ENCODE data around the gene GJA3. TPM values are rescaled to one million over a fixed set of nuclear protein-coding genes. Genes with fewer than 3 reads are reported as not detected.
A peak's percentile ranks its signal among the peaks of the same experiment; 100 is the strongest.

GJA3 gene
- polyA plus RNA-seq, 6 donors from 2014 or later = 0.13 to 0.25 (median 0.14) TPM; not detected in 3

DNA sequence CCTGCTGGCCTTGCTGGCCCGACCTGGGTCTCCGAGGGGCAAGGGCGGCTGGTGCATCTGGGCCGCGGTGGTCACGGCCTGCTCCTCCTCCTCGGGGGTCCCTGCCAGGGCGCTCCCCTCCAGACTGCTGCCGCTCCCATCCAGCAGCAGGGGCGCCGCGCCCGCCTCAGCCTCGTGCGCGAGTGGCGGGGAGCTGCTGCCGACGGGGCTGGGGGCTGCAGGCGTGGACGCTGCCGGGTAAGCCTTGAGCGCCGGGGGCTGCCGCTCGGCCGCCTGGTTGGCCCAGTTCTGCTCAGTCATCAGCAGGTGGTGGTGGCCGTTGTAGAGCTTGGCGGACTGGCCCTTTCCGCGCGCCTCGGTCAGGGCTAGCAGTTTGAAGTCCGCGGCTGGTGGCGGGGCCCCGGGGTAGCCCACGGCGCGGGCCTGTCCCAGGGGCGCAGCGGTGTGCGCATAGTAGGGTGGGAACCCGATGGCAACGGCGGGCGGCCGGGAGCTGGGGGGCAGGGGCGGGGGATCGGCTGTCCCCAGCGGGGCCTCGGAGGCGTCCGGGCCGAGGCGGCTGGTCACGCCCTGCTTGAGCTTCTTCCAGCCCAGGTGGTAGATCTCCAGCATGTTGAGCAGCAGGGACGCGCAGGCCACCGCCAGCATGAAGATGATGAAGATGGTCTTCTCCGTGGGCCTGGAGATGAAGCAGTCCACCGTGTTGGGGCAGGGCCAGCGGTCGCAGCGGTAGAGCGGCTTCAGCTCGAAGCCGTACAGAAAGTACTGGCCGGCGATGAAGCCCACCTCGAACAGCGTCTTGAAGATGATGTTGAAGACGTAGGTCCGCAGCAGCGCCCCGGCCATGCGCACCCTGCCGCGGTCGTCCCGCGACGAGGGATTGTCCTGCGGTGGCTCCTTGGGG, 18.6 kb downstream of the GJA3 start:
- H3K27me3 Mint-ChIP-seq = peaks cover 44 to 70% (median 56%) of the 10 kb centered on the region in 3 donors
- peaks cover 0 to 1% (median 0%) of the 10 kb centered on the region in 7 donors for H3K9me3 Mint-ChIP-seq

GRCh38 chr13:20141238-20142022, 19.4 kb downstream of the GJA3 start:
- Mint-ChIP-seq H3K27ac (no peak overlapping the region), H3K36me3 (no peaks in the 10 kb centered on the region), H3K9me3 (peaks cover 0 to 1% (median 0%) of the 10 kb centered on the region in 7 donors), H3K4me1 (peaks cover 0 to 12% (median 0%) of the 10 kb centered on the region in 3 donors), H3K27me3 (peaks cover 44 to 66% (median 49%) of the 10 kb centered on the region in 3 donors), H3K4me3 (no peak overlapping the region)
- DNase-seq = no peak
- no peak for ATAC-seq (ENCODE audit: low read depth in 2 of 2)

More for the DNA sequence above, 18.6 kb downstream of the GJA3 start:
- no peak for ATAC-seq (ENCODE audit: low read depth in 2 of 2)
- no peaks in the 10 kb centered on the region for H3K36me3 Mint-ChIP-seq
- H3K4me3 Mint-ChIP-seq = no peak overlapping the region
- no peak overlapping the region for H3K27ac Mint-ChIP-seq
- no peak for DNase-seq
- peaks cover 0 to 6% (median 0%) of the 10 kb centered on the region in 3 donors for H3K4me1 Mint-ChIP-seq

DNA sequence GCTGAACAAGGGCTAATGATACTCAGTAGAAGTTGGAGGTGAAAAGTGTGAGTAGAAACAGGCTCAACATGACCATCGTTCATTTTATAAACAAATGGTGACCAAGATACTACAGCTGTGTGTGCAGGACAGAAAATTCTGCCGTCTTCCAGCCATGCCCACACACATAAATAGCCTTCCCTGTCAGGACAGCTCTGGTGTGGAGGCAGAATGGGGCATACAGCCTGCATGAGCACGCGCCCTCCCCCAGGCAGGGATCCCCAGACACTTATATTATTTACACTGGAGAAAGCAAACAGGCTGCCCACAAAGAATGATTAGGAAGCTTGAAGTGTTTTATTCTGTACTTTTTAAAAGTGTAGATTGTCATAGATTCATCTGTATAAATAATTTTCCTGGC, 20.4 kb downstream of the GJA3 start:
- Mint-ChIP-seq H3K9me3 (peaks cover 0 to 1% (median 0%) of the 10 kb centered on the region in 7 donors), H3K4me1 (peaks cover 0 to 12% (median 0%) of the 10 kb centered on the region in 3 donors), H3K4me3 (no peak overlapping the region), H3K36me3 (no peaks in the 10 kb centered on the region), H3K27me3 (peaks cover 44 to 57% (median 46%) of the 10 kb centered on the region in 3 donors), H3K27ac (no peak overlapping the region)
- ATAC-seq (ENCODE audit: low read depth in 2 of 2) = no peak
- DNase-seq = no peak

GRCh38 chr13:20137875-20138274, 23.0 kb downstream of the GJA3 start:
- Mint-ChIP-seq H3K9me3 (no peaks in the 10 kb centered on the region), H3K36me3 (no peaks in the 10 kb centered on the region), H3K27me3 (peaks cover 28 to 48% (median 41%) of the 10 kb centered on the region in 3 donors), H3K27ac (no peak overlapping the region), H3K4me3 (no peak overlapping the region), H3K4me1 (peaks cover 0 to 11% (median 0%) of the 10 kb centered on the region in 3 donors)
- no peak for DNase-seq
- no peak for ATAC-seq (ENCODE audit: low read depth in 2 of 2)

- peak; percentile 54 to 55 for ATAC-seq (ENCODE audit: low read depth in 2 of 2)
- Mint-ChIP-seq H3K27me3 (peaks cover 23 to 50% (median 40%) of the 10 kb centered on the region in 3 donors), H3K36me3 (no peaks in the 10 kb centered on the region), H3K27ac (no peak overlapping the region), H3K4me1 (peaks cover 0 to 10% (median 0%) of the 10 kb centered on the region in 3 donors), H3K9me3 (no peaks in the 10 kb centered on the region), H3K4me3 (peak overlapping the region in 1 of 8 donors; percentile 5)
- no peak for DNase-seq
Measured at GRCh38 chr13:20136781-20137703, 23.8 kb downstream of the GJA3 start.

GRCh38 chr13:20134732-20135131, 26.1 kb downstream of the GJA3 start:
- ATAC-seq (ENCODE audit: low read depth in 2 of 2) (no peak), DNase-seq (no peak)
- H3K27me3 Mint-ChIP-seq = peaks cover 12 to 28% (median 20%) of the 10 kb centered on the region in 3 donors
- no peak overlapping the region for H3K27ac Mint-ChIP-seq
- H3K4me1 Mint-ChIP-seq = peaks cover 0 to 6% (median 0%) of the 10 kb centered on the region in 3 donors
- no peaks in the 10 kb centered on the region for H3K36me3 Mint-ChIP-seq
- no peaks in the 10 kb centered on the region for H3K9me3 Mint-ChIP-seq
- H3K4me3 Mint-ChIP-seq = no peak overlapping the region

DNA sequence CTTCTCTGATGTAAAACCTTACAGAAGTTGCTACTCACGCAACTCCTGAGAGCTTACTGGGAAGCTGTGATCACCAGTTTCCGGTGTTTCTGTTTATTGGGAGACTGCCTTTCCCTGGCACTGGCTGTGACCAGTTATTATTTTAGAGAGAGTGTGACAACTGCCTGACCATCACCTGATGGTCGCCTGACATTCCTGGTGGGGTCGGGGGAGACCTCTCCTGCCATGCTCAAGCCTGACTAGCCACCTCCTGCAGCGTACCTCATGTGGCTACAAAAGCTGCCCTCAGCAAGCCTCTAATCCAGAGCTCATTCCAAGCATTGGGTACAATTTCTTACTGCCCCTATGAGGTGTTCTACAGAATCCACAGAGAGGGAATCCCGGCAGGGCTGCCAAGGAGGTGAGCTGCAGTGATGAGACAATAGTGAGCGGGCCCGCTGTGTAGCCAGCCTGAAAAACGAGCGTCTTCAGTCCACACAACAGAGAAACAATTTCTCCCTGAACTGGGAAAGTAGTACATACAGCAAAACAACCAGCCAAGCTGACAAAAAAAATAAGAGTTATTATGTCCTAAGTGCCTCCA, 28.7 kb downstream of the GJA3 start:
- peaks cover 0 to 18% (median 15%) of the 10 kb centered on the region in 3 donors for H3K27me3 Mint-ChIP-seq
- H3K9me3 Mint-ChIP-seq = no peaks in the 10 kb centered on the region
- no peak overlapping the region for H3K4me3 Mint-ChIP-seq
- H3K36me3 Mint-ChIP-seq = no peaks in the 10 kb centered on the region
- ATAC-seq (ENCODE audit: low read depth in 2 of 2) = no peak
- no peak overlapping the region for H3K27ac Mint-ChIP-seq
- no peak for DNase-seq
- H3K4me1 Mint-ChIP-seq = peaks cover 0 to 12% (median 0%) of the 10 kb centered on the region in 3 donors

- H3K27ac Mint-ChIP-seq = no peak overlapping the region
- H3K36me3 Mint-ChIP-seq = no peaks in the 10 kb centered on the region
- peaks cover 0 to 6% (median 0%) of the 10 kb centered on the region in 3 donors for H3K4me1 Mint-ChIP-seq
- ATAC-seq (ENCODE audit: low read depth in 2 of 2) (no peak), DNase-seq (no peak)
- H3K9me3 Mint-ChIP-seq = no peaks in the 10 kb centered on the region
- H3K27me3 Mint-ChIP-seq = peaks cover 0 to 18% (median 15%) of the 10 kb centered on the region in 3 donors
- H3K4me3 Mint-ChIP-seq = no peak overlapping the region
Measured at GRCh38 chr13:20131057-20131832, 29.6 kb downstream of the GJA3 start.

DNA sequence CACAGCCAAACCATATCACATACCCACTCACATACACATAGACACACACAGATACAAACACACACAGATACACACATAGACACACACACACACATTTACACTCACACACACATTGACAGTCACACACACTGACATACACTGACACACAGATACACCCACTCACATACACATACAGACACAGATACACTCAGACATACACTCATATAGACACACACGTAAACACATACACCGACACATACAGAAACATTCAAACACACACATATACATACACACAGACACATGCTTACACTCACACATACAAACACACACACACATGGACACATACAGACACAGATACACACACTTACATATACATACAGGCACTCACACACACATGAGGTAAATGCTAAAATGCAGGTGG, 30.2 kb downstream of the GJA3 start:
- no peaks in the 10 kb centered on the region for H3K9me3 Mint-ChIP-seq
- peaks cover 0 to 6% (median 0%) of the 10 kb centered on the region in 3 donors for H3K4me1 Mint-ChIP-seq
- H3K27me3 Mint-ChIP-seq = peaks cover 0 to 18% (median 17%) of the 10 kb centered on the region in 3 donors
- DNase-seq (no peak), ATAC-seq (ENCODE audit: low read depth in 2 of 2) (no peak)
- no peak overlapping the region for H3K27ac Mint-ChIP-seq
- no peaks in the 10 kb centered on the region for H3K36me3 Mint-ChIP-seq
- H3K4me3 Mint-ChIP-seq = no peak overlapping the region

GRCh38 chr13:20130012-20130411, 30.8 kb downstream of the GJA3 start:
- DNase-seq (no peak), ATAC-seq (ENCODE audit: low read depth in 2 of 2) (no peak)
- no peaks in the 10 kb centered on the region for H3K9me3 Mint-ChIP-seq
- H3K27me3 Mint-ChIP-seq = peaks cover 0 to 18% (median 15%) of the 10 kb centered on the region in 3 donors
- H3K4me3 Mint-ChIP-seq = no peak overlapping the region
- H3K27ac Mint-ChIP-seq = no peak overlapping the region
- H3K36me3 Mint-ChIP-seq = no peaks in the 10 kb centered on the region
- peaks cover 0 to 6% (median 0%) of the 10 kb centered on the region in 3 donors for H3K4me1 Mint-ChIP-seq

- ATAC-seq (ENCODE audit: low read depth in 2 of 2) = no peak
Measured at GRCh38 chr13:20129076-20129475, 31.8 kb downstream of the GJA3 start.

More at GRCh38 chr13:20129076-20129475, 31.8 kb downstream of the GJA3 start:
- peak overlapping the region in 7 of 8 donors; percentile 19 to 80 (median 65) for H3K4me3 Mint-ChIP-seq
- H3K36me3 Mint-ChIP-seq = no peaks in the 10 kb centered on the region
- peaks cover 8 to 22% (median 22%) of the 10 kb centered on the region in 3 donors for H3K27me3 Mint-ChIP-seq
- no peak for DNase-seq
- no peak overlapping the region for H3K27ac Mint-ChIP-seq
- no peaks in the 10 kb centered on the region for H3K9me3 Mint-ChIP-seq
- H3K4me1 Mint-ChIP-seq = peaks cover 0 to 6% (median 4%) of the 10 kb centered on the region in 3 donors

All from naive B cell (primary cell).